ENCODE results near the gene TUBGCP3. TPM values are rescaled to one million over a fixed set of nuclear protein-coding genes. Genes with fewer than 3 reads are reported as not detected.

Gene TUBGCP3
- total RNA-seq, 1 experiment from 2014 or later: 13.7 TPM

DNA sequence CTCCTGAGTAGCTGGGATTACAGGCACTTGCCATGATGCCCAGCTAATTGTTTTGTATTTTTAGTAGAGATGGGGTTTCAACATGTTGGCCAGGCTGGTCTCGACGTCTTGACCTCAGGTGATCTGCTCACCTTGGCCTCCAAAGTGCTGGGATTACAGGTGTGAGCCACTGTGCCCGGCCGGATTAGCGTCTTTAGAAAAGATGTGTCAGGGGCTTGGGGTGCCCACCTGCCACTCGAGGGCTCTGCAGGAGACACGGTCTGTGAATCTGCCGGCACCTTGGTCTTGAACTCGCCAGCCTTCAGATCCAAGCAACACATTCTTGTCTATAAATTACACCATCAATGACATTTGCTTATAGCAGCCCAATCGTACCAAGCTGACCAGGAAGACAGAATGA is 38.8 kb upstream of the TUBGCP3 start:
- H3K4me1 Mint-ChIP-seq (ENCODE audit: low read depth, unreplicated experiment): no peaks in the 10 kb centered on the region
- CTCF ChIA-PET: no interaction called here
- TF ChIP-seq, protein P1, sequence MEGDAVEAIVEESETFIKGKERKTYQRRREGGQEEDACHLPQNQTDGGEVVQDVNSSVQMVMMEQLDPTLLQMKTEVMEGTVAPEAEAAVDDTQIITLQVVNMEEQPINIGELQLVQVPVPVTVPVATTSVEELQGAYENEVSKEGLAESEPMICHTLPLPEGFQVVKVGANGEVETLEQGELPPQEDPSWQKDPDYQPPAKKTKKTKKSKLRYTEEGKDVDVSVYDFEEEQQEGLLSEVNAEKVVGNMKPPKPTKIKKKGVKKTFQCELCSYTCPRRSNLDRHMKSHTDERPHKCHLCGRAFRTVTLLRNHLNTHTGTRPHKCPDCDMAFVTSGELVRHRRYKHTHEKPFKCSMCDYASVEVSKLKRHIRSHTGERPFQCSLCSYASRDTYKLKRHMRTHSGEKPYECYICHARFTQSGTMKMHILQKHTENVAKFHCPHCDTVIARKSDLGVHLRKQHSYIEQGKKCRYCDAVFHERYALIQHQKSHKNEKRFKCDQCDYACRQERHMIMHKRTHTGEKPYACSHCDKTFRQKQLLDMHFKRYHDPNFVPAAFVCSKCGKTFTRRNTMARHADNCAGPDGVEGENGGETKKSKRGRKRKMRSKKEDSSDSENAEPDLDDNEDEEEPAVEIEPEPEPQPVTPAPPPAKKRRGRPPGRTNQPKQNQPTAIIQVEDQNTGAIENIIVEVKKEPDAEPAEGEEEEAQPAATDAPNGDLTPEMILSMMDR (IDR thresholded peaks at IDR 0.05; ENCODE audit: unreplicated experiment): no peak
- no peak for DNase-seq
- intact Hi-C loops (cut with micrococcal nuclease; ENCODE audit: unreplicated experiment): no loop called here
- no peaks in the 10 kb centered on the region for H3K27me3 Mint-ChIP-seq (ENCODE audit: unreplicated experiment)
- no peaks in the 10 kb centered on the region for H3K9me3 Mint-ChIP-seq (ENCODE audit: low read depth, unreplicated experiment)
- no TSS peak for BruUV-seq (replicated peaks)
- H3K4me3 Mint-ChIP-seq (ENCODE audit: low read depth, unreplicated experiment): no peak overlapping the region
- no peak overlapping the region for H3K27ac Mint-ChIP-seq (ENCODE audit: unreplicated experiment)
- no peaks in the 10 kb centered on the region for H3K36me3 Mint-ChIP-seq (ENCODE audit: insufficient read depth, unreplicated experiment)

DNA sequence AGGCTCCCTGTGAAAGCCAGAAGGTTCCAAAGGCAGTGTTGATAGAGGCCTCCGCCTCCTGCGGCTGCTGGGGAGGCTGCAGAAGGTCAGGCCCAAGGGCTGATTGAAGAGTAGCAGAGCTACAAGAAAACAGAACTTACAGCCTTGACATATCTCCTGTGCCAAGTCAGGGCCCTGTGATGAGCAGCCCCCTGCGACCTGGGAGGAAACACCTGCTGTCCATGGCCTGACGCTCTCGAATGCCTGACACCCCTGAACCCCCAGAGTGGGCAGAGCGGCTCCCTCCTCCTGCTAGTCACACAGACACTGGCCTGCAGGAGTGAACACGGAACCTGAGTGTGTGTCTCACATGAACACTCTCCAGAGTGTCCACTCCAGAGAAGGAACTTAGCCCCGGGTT is 38.2 kb upstream of the TUBGCP3 start:
- no TSS peak for BruUV-seq (replicated peaks)
- H3K36me3 Mint-ChIP-seq (ENCODE audit: insufficient read depth, unreplicated experiment): no peaks in the 10 kb centered on the region
- TF ChIP-seq, protein P1 (IDR thresholded peaks at IDR 0.05; ENCODE audit: unreplicated experiment): no peak

DNA sequence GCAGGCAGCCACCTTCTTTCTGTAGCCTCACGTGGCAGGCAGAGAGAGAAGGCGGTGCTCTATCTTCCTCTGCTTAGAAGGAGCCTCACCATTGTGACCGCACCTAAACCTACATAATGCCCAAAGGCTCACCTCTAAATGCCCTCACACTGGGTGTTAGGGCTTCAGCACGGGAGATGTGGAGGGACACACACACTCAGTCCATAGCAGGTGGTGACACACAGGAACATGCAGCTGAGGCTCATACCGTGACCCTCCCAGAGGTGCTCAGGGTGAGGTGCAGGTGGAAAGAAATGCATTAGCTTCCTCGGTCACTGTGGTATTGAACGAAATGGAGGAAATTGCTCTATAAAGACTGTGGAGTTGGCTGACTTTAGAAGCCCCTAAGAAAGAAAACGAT is 37.7 kb upstream of the TUBGCP3 start:
- Mint-ChIP-seq H3K27ac (ENCODE audit: unreplicated experiment) (no peak overlapping the region), H3K4me1 (ENCODE audit: low read depth, unreplicated experiment) (no peaks in the 10 kb centered on the region), H3K36me3 (ENCODE audit: insufficient read depth, unreplicated experiment) (no peaks in the 10 kb centered on the region), H3K27me3 (ENCODE audit: unreplicated experiment) (no peaks in the 10 kb centered on the region), H3K4me3 (ENCODE audit: low read depth, unreplicated experiment) (no peak overlapping the region), H3K9me3 (ENCODE audit: low read depth, unreplicated experiment) (no peaks in the 10 kb centered on the region)
- DNase-seq: no peak
- intact Hi-C loops (cut with micrococcal nuclease; ENCODE audit: unreplicated experiment): no loop called here
- TF ChIP-seq, protein P1 (IDR thresholded peaks at IDR 0.05; ENCODE audit: unreplicated experiment): no peak
- no TSS peak for BruUV-seq (replicated peaks)
- CTCF ChIA-PET: no interaction called here

More for the DNA sequence above, 38.2 kb upstream of the TUBGCP3 start:
- CTCF ChIA-PET: no interaction called here
- Mint-ChIP-seq H3K9me3 (ENCODE audit: low read depth, unreplicated experiment) (no peaks in the 10 kb centered on the region), H3K27ac (ENCODE audit: unreplicated experiment) (no peak overlapping the region), H3K4me3 (ENCODE audit: low read depth, unreplicated experiment) (no peak overlapping the region), H3K27me3 (ENCODE audit: unreplicated experiment) (no peaks in the 10 kb centered on the region), H3K4me1 (ENCODE audit: low read depth, unreplicated experiment) (no peaks in the 10 kb centered on the region)
- intact Hi-C loops (cut with micrococcal nuclease; ENCODE audit: unreplicated experiment): no loop called here
- DNase-seq: no peak

DNA sequence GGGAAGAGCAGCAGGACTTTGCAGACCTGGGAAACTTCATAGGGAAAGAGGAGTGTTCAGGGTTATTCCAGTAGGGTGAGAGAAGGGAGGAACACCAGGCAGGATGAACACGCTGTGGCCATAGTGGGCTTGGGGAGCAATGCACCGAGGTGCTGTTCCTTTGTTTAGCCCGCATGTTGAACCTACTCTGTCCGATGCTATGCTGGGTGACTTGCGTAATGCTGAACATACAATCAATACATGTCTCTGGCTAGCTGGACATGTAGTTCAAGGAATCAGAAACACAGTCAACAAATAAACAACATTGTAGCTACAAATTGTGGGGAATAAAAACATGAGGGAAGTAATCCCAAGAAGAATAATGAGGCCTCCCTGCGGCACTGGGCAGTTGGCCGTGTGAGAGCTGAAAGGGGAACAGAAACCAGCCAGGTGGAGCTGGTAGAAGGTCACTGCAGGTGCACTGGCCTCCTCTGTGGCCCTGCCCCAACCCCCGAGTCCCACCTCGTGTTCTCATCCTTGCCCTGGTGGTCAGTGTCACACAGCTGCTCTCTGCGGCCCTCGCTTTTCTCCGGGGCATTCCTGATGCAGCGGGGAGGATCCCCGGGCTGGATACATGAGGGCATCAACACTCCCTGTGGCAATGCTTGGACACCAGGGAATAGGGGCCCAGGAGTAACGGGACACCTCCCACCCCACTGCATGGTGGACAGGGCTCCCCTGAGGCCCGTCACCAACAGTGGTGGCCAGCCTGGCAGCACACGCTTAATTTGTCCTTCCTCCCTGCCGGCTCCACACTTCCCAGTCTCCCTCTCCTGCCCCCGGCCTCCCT is 36.9 kb upstream of the TUBGCP3 start:
- no peaks in the 10 kb centered on the region for H3K27me3 Mint-ChIP-seq (ENCODE audit: unreplicated experiment)
- H3K9me3 Mint-ChIP-seq (ENCODE audit: low read depth, unreplicated experiment): no peaks in the 10 kb centered on the region
- TF ChIP-seq, protein P1 (IDR thresholded peaks at IDR 0.05; ENCODE audit: unreplicated experiment): no peak
- no peak for DNase-seq
- BruUV-seq (replicated peaks): no TSS peak
- H3K36me3 Mint-ChIP-seq (ENCODE audit: insufficient read depth, unreplicated experiment): no peaks in the 10 kb centered on the region
- CTCF ChIA-PET: no interaction called here
- intact Hi-C loops (cut with micrococcal nuclease; ENCODE audit: unreplicated experiment): no loop called here
- no peaks in the 10 kb centered on the region for H3K4me1 Mint-ChIP-seq (ENCODE audit: low read depth, unreplicated experiment)
- H3K27ac Mint-ChIP-seq (ENCODE audit: unreplicated experiment): no peak overlapping the region
- H3K4me3 Mint-ChIP-seq (ENCODE audit: low read depth, unreplicated experiment): no peak overlapping the region
